ENCODE measurements around the gene FAM13A. TPM values are rescaled to one million over a fixed set of nuclear protein-coding genes. Genes with fewer than 3 reads are reported as not detected.

FAM13A gene
- total and polyA plus RNA-seq, 2 experiments from 2014 or later = 5.3 to 6.6 TPM

DNA sequence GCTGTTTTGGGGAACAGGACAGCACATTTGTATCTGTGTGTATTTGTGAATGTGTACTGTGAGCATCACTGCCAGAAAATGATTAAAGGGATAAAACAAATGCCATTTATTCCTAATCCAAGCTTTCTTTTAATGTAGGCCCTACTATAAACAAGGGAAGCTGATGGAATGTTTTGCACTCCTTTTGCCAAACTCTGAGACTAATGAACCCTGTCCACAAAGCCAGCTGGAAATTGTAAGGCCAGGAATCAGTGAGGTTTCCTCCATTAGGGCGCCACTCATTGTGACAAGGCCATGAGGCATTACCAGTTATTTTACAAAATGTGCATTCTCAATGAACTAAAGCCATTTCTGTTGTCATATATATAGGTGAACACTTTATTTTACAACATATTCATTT lies 196.4 kb downstream of the FAM13A start:
- H3K9me2 ChIP-seq (ENCODE audit: insufficient read depth) = no peaks in the 10 kb centered on the region; the same call in 1 of the 2 replicates
- no peaks in the 10 kb centered on the region for H3K79me2 ChIP-seq (ENCODE audit: insufficient read depth)
- no peak overlapping the region for H3K4me2 ChIP-seq (ENCODE audit: unreplicated experiment)
- WGBS, 2 experiments (ENCODE audit: low coverage in 1 of 2, low lambda C conversion rate in 2 of 2, missing lambda C conversion rate in 2 of 2) = 97% methylated on average over 1 of the region's 1 CpG
- no peak for TF ChIP-seq EZH2 (IDR thresholded peaks at IDR 0.05; ENCODE audit: insufficient read depth, poor library complexity, severe bottlenecking)
- TF ChIP-seq EZH2phosphoT487 (IDR thresholded peaks at IDR 0.05; ENCODE audit: insufficient read depth, low read depth) = no peak
- H3K27me3 ChIP-seq (replicated peaks; ENCODE audit: insufficient read depth) = no peaks in the 10 kb centered on the region
- no peak overlapping the region for H2AFZ ChIP-seq
- no peak for DNase-seq
- H3K9ac ChIP-seq = no peak overlapping the region
- no peaks in the 10 kb centered on the region for H3F3A ChIP-seq (ENCODE audit: insufficient read depth)
- no peaks in the 10 kb centered on the region for H3K9me3 ChIP-seq (ENCODE audit: low read depth)
- H3K27ac ChIP-seq = no peak overlapping the region
- no peaks in the 10 kb centered on the region for H3K36me3 ChIP-seq (ENCODE audit: low read depth)
- peaks cover 11% of the 10 kb centered on the region for H3K4me1 ChIP-seq (ENCODE audit: insufficient read depth)
- H4K20me1 ChIP-seq (ENCODE audit: insufficient read depth) = no peaks in the 10 kb centered on the region
- in situ Hi-C loops (cut with MboI) = no loop called here
- H3K4me3 ChIP-seq = no peak overlapping the region

DNA sequence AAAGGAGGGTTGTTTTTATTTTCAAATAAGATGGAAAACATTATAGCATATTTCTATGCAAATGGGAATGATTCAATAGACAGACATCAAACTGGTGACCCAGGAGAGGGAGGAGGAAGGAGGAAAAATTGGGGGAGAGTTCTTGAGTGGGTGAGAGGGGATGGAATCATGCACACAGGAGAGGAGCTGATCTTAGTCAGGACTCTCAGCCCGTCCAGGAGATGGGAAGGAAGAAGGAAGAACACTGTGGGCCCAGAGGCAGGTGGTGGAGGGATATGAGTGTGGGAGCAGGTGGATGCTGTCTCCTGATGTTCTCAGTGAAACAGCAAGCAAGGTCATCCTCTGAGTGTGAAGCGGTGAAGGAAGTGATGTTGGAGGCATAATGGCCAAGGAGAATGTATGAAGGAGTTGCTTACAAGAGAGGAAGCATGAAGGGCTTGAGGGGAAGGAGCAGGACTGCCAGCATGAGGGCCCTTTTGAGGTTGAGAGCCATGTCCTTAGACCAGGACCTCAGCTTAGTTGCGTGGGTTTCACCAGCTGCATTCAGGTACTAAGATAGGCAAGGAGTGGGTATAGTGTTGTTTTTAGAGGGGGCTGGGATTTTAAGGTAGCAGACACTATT lies 197.7 kb downstream of the FAM13A start:
- 76 to 86% methylated on average over 3 of the region's 3 CpGs for WGBS, 2 experiments (ENCODE audit: low coverage in 1 of 2, low lambda C conversion rate in 2 of 2, missing lambda C conversion rate in 2 of 2)
- H4K20me1 ChIP-seq (ENCODE audit: insufficient read depth) = no peaks in the 10 kb centered on the region
- no peak for DNase-seq
- H3K9me2 ChIP-seq (ENCODE audit: insufficient read depth) = no peaks in the 10 kb centered on the region; the same call in 1 of the 2 replicates
- TF ChIP-seq EZH2 (IDR thresholded peaks at IDR 0.05; ENCODE audit: insufficient read depth, poor library complexity, severe bottlenecking) (no peak), EZH2phosphoT487 (IDR thresholded peaks at IDR 0.05; ENCODE audit: insufficient read depth, low read depth) (no peak)
- H3K4me3 ChIP-seq = no peak overlapping the region
- no peaks in the 10 kb centered on the region for H3F3A ChIP-seq (ENCODE audit: insufficient read depth)
- no peaks in the 10 kb centered on the region for H3K36me3 ChIP-seq (ENCODE audit: low read depth)
- H3K9ac ChIP-seq = no peak overlapping the region
- in situ Hi-C loops (cut with MboI) = no loop called here
- H3K9me3 ChIP-seq (ENCODE audit: low read depth) = no peaks in the 10 kb centered on the region
- H3K27me3 ChIP-seq (replicated peaks; ENCODE audit: insufficient read depth) = no peaks in the 10 kb centered on the region
- H3K4me1 ChIP-seq (ENCODE audit: insufficient read depth) = no peaks in the 10 kb centered on the region
- H3K27ac ChIP-seq = no peak overlapping the region
- H3K79me2 ChIP-seq (ENCODE audit: insufficient read depth) = no peaks in the 10 kb centered on the region
- H2AFZ ChIP-seq = no peak overlapping the region
- H3K4me2 ChIP-seq (ENCODE audit: unreplicated experiment) = no peak overlapping the region

DNA sequence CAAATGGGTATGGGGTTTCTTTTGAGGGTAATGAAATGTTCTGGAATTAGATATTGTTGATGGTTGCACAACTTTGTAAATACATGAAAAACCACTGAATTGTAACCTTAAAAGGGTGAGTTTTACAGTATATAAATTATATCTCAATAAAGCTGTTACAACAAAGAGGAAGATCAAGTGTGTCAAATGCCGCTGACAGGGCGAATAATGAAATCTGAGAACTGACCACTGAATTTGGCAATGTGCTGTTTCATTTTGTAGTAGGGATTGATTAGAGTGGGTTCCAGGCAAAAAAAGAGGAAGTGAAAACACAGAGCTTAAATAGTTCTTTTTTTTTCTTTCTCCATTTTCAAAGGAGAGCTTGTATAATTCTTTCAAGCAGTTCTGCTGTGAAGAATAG lies 198.2 kb downstream of the FAM13A start:
- TF ChIP-seq EZH2phosphoT487 (IDR thresholded peaks at IDR 0.05; ENCODE audit: insufficient read depth, low read depth) (no peak), EZH2 (IDR thresholded peaks at IDR 0.05; ENCODE audit: insufficient read depth, poor library complexity, severe bottlenecking) (no peak)
- DNase-seq = no peak
- in situ Hi-C loops (cut with MboI) = no loop called here

DNA sequence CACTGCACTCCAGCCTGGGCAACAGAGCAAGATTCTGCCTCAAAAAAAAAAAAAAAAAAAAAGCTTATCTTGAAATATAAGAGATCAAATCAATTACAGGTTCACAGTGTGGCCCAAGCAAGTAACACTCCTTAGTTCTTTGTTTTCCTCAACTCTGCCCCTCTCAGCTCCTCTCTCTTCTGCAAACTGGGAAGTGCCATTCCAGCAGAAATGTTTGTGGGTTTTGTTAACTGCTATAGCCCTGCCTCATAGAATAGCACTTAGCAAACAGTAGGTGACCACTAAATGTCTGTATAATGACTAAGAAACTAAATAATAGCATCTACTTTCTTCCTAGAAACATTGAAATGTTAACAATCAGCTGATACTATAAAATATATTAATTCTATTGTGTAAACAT lies 199.4 kb downstream of the FAM13A start:
- H3K9me3 ChIP-seq (ENCODE audit: low read depth) = no peaks in the 10 kb centered on the region

More for the DNA sequence above, 198.2 kb downstream of the FAM13A start:
- Histone ChIP-seq H3K9me3 (ENCODE audit: low read depth) (no peaks in the 10 kb centered on the region), H3K4me1 (ENCODE audit: insufficient read depth) (no peaks in the 10 kb centered on the region), H3K27me3 (replicated peaks; ENCODE audit: insufficient read depth) (no peaks in the 10 kb centered on the region), H4K20me1 (ENCODE audit: insufficient read depth) (no peaks in the 10 kb centered on the region), H2AFZ (no peak overlapping the region), H3F3A (ENCODE audit: insufficient read depth) (no peaks in the 10 kb centered on the region), H3K9me2 (ENCODE audit: insufficient read depth) (no peaks in the 10 kb centered on the region; the same call in 1 of the 2 replicates), H3K27ac (no peak overlapping the region), H3K79me2 (ENCODE audit: insufficient read depth) (no peaks in the 10 kb centered on the region), H3K9ac (no peak overlapping the region), H3K36me3 (ENCODE audit: low read depth) (no peaks in the 10 kb centered on the region), H3K4me2 (ENCODE audit: unreplicated experiment) (no peak overlapping the region), H3K4me3 (no peak overlapping the region)
- WGBS, 2 experiments (ENCODE audit: low coverage in 1 of 2, low lambda C conversion rate in 2 of 2, missing lambda C conversion rate in 2 of 2) = 99 to 100% methylated on average over 2 of the region's 2 CpGs

More for the DNA sequence above, 199.4 kb downstream of the FAM13A start:
- Histone ChIP-seq H3K4me3 (no peak overlapping the region), H3K27me3 (replicated peaks; ENCODE audit: insufficient read depth) (no peaks in the 10 kb centered on the region), H3K27ac (no peak overlapping the region), H3K4me2 (ENCODE audit: unreplicated experiment) (no peak overlapping the region), H2AFZ (no peak overlapping the region), H3K36me3 (ENCODE audit: low read depth) (no peaks in the 10 kb centered on the region), H3F3A (ENCODE audit: insufficient read depth) (no peaks in the 10 kb centered on the region), H3K79me2 (ENCODE audit: insufficient read depth) (no peaks in the 10 kb centered on the region), H3K9me2 (ENCODE audit: insufficient read depth) (no peaks in the 10 kb centered on the region; the same call in 1 of the 2 replicates), H3K9ac (no peak overlapping the region), H3K4me1 (ENCODE audit: insufficient read depth) (no peaks in the 10 kb centered on the region), H4K20me1 (ENCODE audit: insufficient read depth) (no peaks in the 10 kb centered on the region)
- no peak for TF ChIP-seq EZH2phosphoT487 (IDR thresholded peaks at IDR 0.05; ENCODE audit: insufficient read depth, low read depth)
- TF ChIP-seq EZH2 (IDR thresholded peaks at IDR 0.05; ENCODE audit: insufficient read depth, poor library complexity, severe bottlenecking) = no peak
- no peak for DNase-seq
- in situ Hi-C loops (cut with MboI) = no loop called here
